GM23338 (cell line): ENCODE results near the gene TMEM222. TPM values are rescaled to one million over a fixed set of nuclear protein-coding genes. Genes with fewer than 3 reads are reported as not detected.

Experiments used
- ATAC-seq: fragments of 200-7000 bp; cut with Tn5 transposase; 3 replicates; pipeline ENCODE4 v1.9.1; 2020
- DNase-seq: peaks from one replicate; pipeline ENCODE4 v3.0.0-alpha.2; 2015; ENCODE audit warnings: low spot score
- H2AFZ ChIP-seq: fragments of 200-600 bp; sonication (generic); 2 replicates; pipeline ENCODE4 v1.8.0; 2016; ENCODE audit warnings: antibody characterized with exemption, mild to moderate bottlenecking, moderate library complexity
- H3F3A ChIP-seq: fragments of 200-600 bp; sonication (generic); replicated peaks from 2 replicates; pipeline ENCODE4 v1.8.0; 2017; ENCODE audit warnings: antibody characterized with exemption, mixed run types, low read depth
- H3K27ac ChIP-seq: fragments of 200-600 bp; sonication (generic); 2 replicates; pipeline ENCODE4 v1.6.1; 2016; ENCODE audit warnings: low read depth
- H3K27me3 ChIP-seq: fragments of 200-600 bp; sonication (generic); 2 replicates; pipeline ENCODE4 v1.8.0; 2016; ENCODE audit warnings: mild to moderate bottlenecking, mixed run types, moderate library complexity; ENCODE audit not compliant: insufficient read depth
- H3K36me3 ChIP-seq: fragments of 200-600 bp; sonication (generic); 2 replicates; pipeline ENCODE4 v1.8.0; 2016; ENCODE audit warnings: mild to moderate bottlenecking; ENCODE audit not compliant: insufficient read depth
- H3K4me1 ChIP-seq: fragments of 200-600 bp; sonication (generic); 2 replicates; pipeline ENCODE4 v1.8.0; 2016; ENCODE audit warnings: mild to moderate bottlenecking, moderate library complexity; ENCODE audit not compliant: insufficient read depth
- H3K4me2 ChIP-seq: fragments of 200-600 bp; sonication (generic); 2 replicates; pipeline ENCODE4 v1.7.1; 2017; ENCODE audit warnings: mixed run types
- H3K4me3 ChIP-seq: fragments of 200-600 bp; sonication (generic); 2 replicates; pipeline ENCODE4 v1.6.1; 2016; ENCODE audit warnings: mixed run types
- H3K79me2 ChIP-seq: fragments of 200-600 bp; sonication (generic); replicated peaks from 2 replicates; pipeline ENCODE4 v1.8.0; 2017; ENCODE audit warnings: mild to moderate bottlenecking; ENCODE audit not compliant: insufficient read depth
- H3K9me2 ChIP-seq: fragments of 200-600 bp; sonication (generic); 2 replicates; pipeline ENCODE4 v1.8.0; 2017; ENCODE audit not compliant: insufficient read depth
- H4K20me1 ChIP-seq: fragments of 200-600 bp; sonication (generic); replicated peaks from 2 replicates; pipeline ENCODE4 v1.8.0; 2017; ENCODE audit warnings: mild to moderate bottlenecking; ENCODE audit not compliant: insufficient read depth
- H3K27ac Mint-ChIP-seq: 2 replicates; pipeline ENCODE4 v1.8.0; 2020; ENCODE audit warnings: inconsistent platforms, mild to moderate bottlenecking, moderate library complexity, mixed read lengths
- H3K27me3 Mint-ChIP-seq: 3 replicates; pipeline ENCODE4 v1.8.0; 2022; ENCODE audit warnings: low read depth, mild to moderate bottlenecking, moderate library complexity, mixed read lengths, inconsistent platforms; ENCODE audit not compliant: insufficient read depth, poor library complexity
- H3K36me3 Mint-ChIP-seq: 3 replicates; pipeline ENCODE4 v1.8.0; 2021; ENCODE audit warnings: low read depth, mild to moderate bottlenecking, inconsistent platforms, moderate library complexity, mixed read lengths
- H3K4me1 Mint-ChIP-seq: 3 replicates; pipeline ENCODE4 v1.8.0; 2020; ENCODE audit warnings: mild to moderate bottlenecking, inconsistent platforms, mixed read lengths
- H3K4me3 Mint-ChIP-seq: 3 replicates; pipeline ENCODE4 v1.8.0; 2021; ENCODE audit warnings: moderate library complexity, mild to moderate bottlenecking, inconsistent platforms, mixed read lengths
- H3K9me3 Mint-ChIP-seq: 3 replicates; pipeline ENCODE4 v1.8.0; 2020; ENCODE audit warnings: moderate library complexity, mild to moderate bottlenecking, inconsistent platforms, mixed read lengths
- CREB1 ChIP-seq: fragments of 250-450 bp; sonication (Bioruptor Pico); IDR thresholded peaks from 2 replicates; pipeline ENCODE4 v1.5.0; 2020; ENCODE audit warnings: low read depth, mild to moderate bottlenecking, moderate library complexity
- CTCF ChIP-seq, 2 experiments: fragments of 200-600 bp in 1 of 2; sonication (generic) in 1 of 2; conservative IDR thresholded peaks; 2 replicates each; pipeline versions ENCODE4 v1.5.1 to v1.6.1; 2016 to 2017; ENCODE audit warnings: antibody characterized with exemption in 2 of 2, low read depth in 2 of 2, mild to moderate bottlenecking in 2 of 2, moderate library complexity in 1 of 2
- ETS1 ChIP-seq: IDR thresholded peaks from 2 replicates; pipeline ENCODE4 v1.6.1; 2016; ENCODE audit warnings: antibody characterized with exemption
- EZH2 ChIP-seq: fragments of 200-600 bp; sonication (generic); IDR thresholded peaks from one replicate; pipeline ENCODE4 v1.8.0; 2017; ENCODE audit warnings: antibody characterized with exemption, mild to moderate bottlenecking, low read depth; ENCODE audit not compliant: unreplicated experiment
- EZH2phosphoT487 ChIP-seq: fragments of 200-600 bp; sonication (generic); IDR thresholded peaks from one replicate; pipeline ENCODE4 v1.8.1; 2018; ENCODE audit warnings: antibody characterized with exemption; ENCODE audit not compliant: unreplicated experiment
- JUNB ChIP-seq: IDR thresholded peaks from one replicate; pipeline ENCODE4 v1.6.1; 2016; ENCODE audit warnings: antibody characterized with exemption; ENCODE audit not compliant: unreplicated experiment
- NANOG ChIP-seq: IDR thresholded peaks from 2 replicates; pipeline ENCODE4 v1.6.1; 2016; ENCODE audit warnings: antibody characterized with exemption, borderline replicate concordance
- POLR2AphosphoS5 ChIP-seq: IDR thresholded peaks from 2 replicates; pipeline ENCODE4 v1.6.1; 2016; ENCODE audit warnings: antibody characterized with exemption, low read depth
- REST ChIP-seq: IDR thresholded peaks from one replicate; pipeline ENCODE4 v1.6.1; 2018; ENCODE audit warnings: antibody characterized with exemption; ENCODE audit not compliant: unreplicated experiment
- STAT1 ChIP-seq: IDR thresholded peaks from one replicate; pipeline ENCODE4 v1.6.1; 2016; ENCODE audit warnings: antibody characterized with exemption; ENCODE audit not compliant: unreplicated experiment
- ZNF114 ChIP-seq: fragments of 250-450 bp; sonication (Bioruptor Pico); IDR thresholded peaks from 2 replicates; pipeline ENCODE4 v1.5.0; 2020; ENCODE audit warnings: mild to moderate bottlenecking, moderate library complexity
- ZNF331 ChIP-seq: fragments of 250-450 bp; sonication (Bioruptor Pico); IDR thresholded peaks from 2 replicates; pipeline ENCODE4 v1.5.0; 2020; ENCODE audit warnings: low read depth, mild to moderate bottlenecking, moderate library complexity
- ZNF462 ChIP-seq: fragments of 250-450 bp; sonication (Bioruptor Pico); IDR thresholded peaks from 2 replicates; pipeline ENCODE4 v1.5.0; 2020; ENCODE audit warnings: mild to moderate bottlenecking, moderate library complexity
- polyA plus RNA-seq: library from polyadenylated mRNA; unstranded; fragments of >200 nt; fragmentation: Nextera tagmentation; extraction: Ambion mirVana; gene quantifications from 2 replicates; pipeline ENCODE4 v1.2.1, GENCODE V29; 2016
- total RNA-seq: library from RNA; depleted of rRNA; stranded (reverse); fragments of >200 nt; shearing (Covaris generic); gene quantifications from 2 replicates; pipeline ENCODE4 v1.2.3, GENCODE V29; 2014

The TMEM222 gene
- total and polyA plus RNA-seq, 2 experiments from 2014 or later = 17.8 to 22.6 TPM

GRCh38 chr1:27380766-27381733 lies 59.1 kb downstream of the TMEM222 start:
- no peak overlapping the region for H3K4me2 ChIP-seq
- H3K4me1 Mint-ChIP-seq = peaks cover 6% of the 10 kb centered on the region; the same call in 1 of the 3 replicates
- H3K4me3 Mint-ChIP-seq = no peak overlapping the region

More at GRCh38 chr1:27380766-27381733, 59.1 kb downstream of the TMEM222 start:
- Histone ChIP-seq H3K27me3 (peaks cover 5% of the 10 kb centered on the region), H2AFZ (no peak overlapping the region), H3K4me3 (no peak overlapping the region), H3K9me2 (no peaks in the 10 kb centered on the region), H4K20me1 (no peaks in the 10 kb centered on the region), H3K36me3 (no peaks in the 10 kb centered on the region), H3K4me1 (peaks cover 3% of the 10 kb centered on the region; the same call in 1 of the 2 replicates), H3F3A (no peaks in the 10 kb centered on the region), H3K27ac (no peak overlapping the region), H3K79me2 (no peaks in the 10 kb centered on the region)
- Mint-ChIP-seq H3K9me3 (no peaks in the 10 kb centered on the region), H3K27me3 (peaks cover 11% of the 10 kb centered on the region), H3K36me3 (no peaks in the 10 kb centered on the region), H3K27ac (no peak overlapping the region)
- no peak for DNase-seq
- no peak for ATAC-seq
- no peak for TF ChIP-seq EZH2phosphoT487
- no peak for TF ChIP-seq STAT1
- TF ChIP-seq JUNB = no peak
- TF ChIP-seq CREB1 = no peak
- no peak for TF ChIP-seq EZH2
- TF ChIP-seq ZNF331 (CRISPR knock-in tag) = no peak
- no peak for TF ChIP-seq CTCF (conservative IDR thresholded peaks at IDR 0.05; ENCODE audit: low read depth in 2 of 2)
- TF ChIP-seq ZNF462 (CRISPR knock-in tag) = no peak
- no peak for TF ChIP-seq REST
- no peak for TF ChIP-seq ZNF114 (CRISPR knock-in tag)
- no peak for TF ChIP-seq NANOG
- TF ChIP-seq POLR2AphosphoS5 = no peak
- TF ChIP-seq ETS1 = no peak
